Transverse colon (tissue), 4 donors: ENCODE data around the gene GNAL. TPM values are rescaled to one million over a fixed set of nuclear protein-coding genes. Genes with fewer than 3 reads are reported as not detected.

Source experiments
- DNase-seq: peaks from one replicate; pipeline ENCODE4 v3.0.0-alpha.2; 2019
- H3K27ac ChIP-seq, 4 donors: fragments of 200-600 bp; sonication (generic); 2 replicates each; pipeline ENCODE4 v1.5.1; 2016 to 2018; ENCODE audit warnings: inconsistent platforms in 4 of 4
- H3K27me3 ChIP-seq: fragments of 200-600 bp; sonication (generic); 2 replicates; pipeline ENCODE4 v1.5.1; 2017; ENCODE audit warnings: inconsistent platforms
- H3K36me3 ChIP-seq, 4 donors: fragments of 200-600 bp; sonication (generic); 2 replicates each; pipeline ENCODE4 v1.5.1; 2017 to 2019; ENCODE audit warnings: inconsistent platforms in 4 of 4
- H3K4me1 ChIP-seq, 4 donors: fragments of 200-600 bp; sonication (generic); 2 replicates each; pipeline ENCODE4 v1.5.1; 2017 to 2020; ENCODE audit warnings: inconsistent platforms in 4 of 4
- H3K4me3 ChIP-seq, 4 donors: fragments of 200-600 bp; sonication (generic); 1 replicate in 1 of 4; 2 replicates in 3 of 4; pipeline versions ENCODE4 v1.5.1 to v1.6.1; 2017 to 2019; ENCODE audit warnings: inconsistent platforms in 4 of 4
- H3K9me3 ChIP-seq, 2 donors: fragments of 200-600 bp; sonication (generic); 2 replicates each; pipeline ENCODE4 v1.5.1; 2017 to 2019; ENCODE audit warnings: inconsistent platforms in 2 of 2
- CTCF ChIP-seq, 5 experiments: fragments of 200-600 bp in 3 of 5; fragments of 450-650 bp in 2 of 5; sonication (generic) in 3 of 5; IDR thresholded peaks; 1 replicate in 2 of 5; 2 replicates in 3 of 5; pipeline ENCODE4 v1.5.1; 2016 to 2017; ENCODE audit warnings: antibody characterized with exemption in 5 of 5, inconsistent platforms in 3 of 5, mild to moderate bottlenecking in 2 of 5, moderate library complexity in 1 of 5
- EP300 ChIP-seq: sonication (generic); formaldehyde crosslinking; IDR thresholded peaks from one replicate; pipeline ENCODE4 v1.6.1; 2017; ENCODE audit warnings: antibody characterized with exemption, low read depth
- POLR2A ChIP-seq: fragments of 450-650 bp; IDR thresholded peaks from one replicate; pipeline ENCODE4 v1.6.1; 2016; ENCODE audit warnings: antibody characterized with exemption, mild to moderate bottlenecking, moderate library complexity
- POLR2AphosphoS5 ChIP-seq, 3 donors: sonication (generic); formaldehyde crosslinking; IDR thresholded peaks; one replicate each; pipeline ENCODE4 v1.6.1; 2016; ENCODE audit warnings: antibody characterized with exemption in 3 of 3
- WGBS, 2 donors: methylation state at CpG; one replicate each; pipeline ENCODE4 v1.1.5; 2018; ENCODE audit warnings: low coverage in 1 of 2; 5-methylcytosine and 5-hydroxymethylcytosine counted together
- in situ Hi-C, 4 donors: fragments of 200-750 bp; cut with MboI; loops; one replicate each; pipeline versions ENCODE4 v1.15.0 to v1.15.1; 2017; ENCODE audit warnings: low sequenced_read_pairs in 3 of 4, low pct_ligation_motif_present in 1 of 4, low pct_unique_long_range_greater_than_20kb in 1 of 4
- intact Hi-C: fragments of 100-400 bp; cut with DNase I; formaldehyde crosslinking; loops from one replicate; pipeline ENCODE4 v1.15.1; 2023; ENCODE audit warnings: low total_unique reads
- total RNA-seq, 4 donors: library from RNA; depleted of rRNA; stranded (reverse); fragments of >200 nt; gene quantifications; one replicate each; pipeline ENCODE4 v1.1.0, GENCODE V29; 2016

Gene GNAL
- total RNA-seq, 4 donors from 2014 or later, result 2.9 to 7.4 (median 7.2) TPM

- WGBS, 2 donors, result 96% methylated on average over 12 of the region's 12 CpGs; no CpG with 5 or more reads in 1 of the 2 donors
- Histone ChIP-seq H3K27me3 (no peaks in the 10 kb centered on the region), H3K4me3 (no peak overlapping the region), H3K4me1 (no peaks in the 10 kb centered on the region), H3K36me3 (no peaks in the 10 kb centered on the region), H3K27ac (no peak overlapping the region), H3K9me3 (no peaks in the 10 kb centered on the region)
- intact Hi-C loops, result no loop called here
- TF ChIP-seq POLR2A, result no peak
- TF ChIP-seq POLR2AphosphoS5 (IDR thresholded peaks at IDR 0.05), result no peak
- no peak for TF ChIP-seq CTCF (IDR thresholded peaks at IDR 0.05)
- in situ Hi-C loops, result no loop called here
- DNase-seq, result no peak
Measured at GRCh38 chr18:11865071-11865470, 176.0 kb downstream of the GNAL start.

DNA sequence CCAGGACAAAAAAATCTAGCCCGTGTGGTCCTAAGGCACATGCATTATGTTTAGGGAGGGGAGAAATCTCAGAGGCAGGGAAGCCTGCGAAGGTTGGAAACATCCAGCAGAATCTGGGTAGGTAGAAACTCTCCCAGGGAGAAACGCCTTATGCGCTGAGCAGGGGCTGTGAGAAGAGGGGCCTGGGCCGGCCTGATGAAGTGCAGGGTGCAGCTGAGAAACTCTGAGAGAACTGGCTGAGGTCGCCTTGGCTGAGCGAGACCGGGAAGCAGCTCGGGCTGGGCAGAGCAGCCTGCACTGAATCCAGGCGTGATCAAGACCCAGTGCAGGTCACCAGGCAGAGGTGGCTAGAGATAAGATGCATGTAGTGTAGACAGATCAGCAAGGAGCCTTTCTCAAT is 177.3 kb downstream of the GNAL start:
- DNase-seq, result no peak
- Histone ChIP-seq H3K36me3 (no peaks in the 10 kb centered on the region), H3K27ac (no peak overlapping the region), H3K4me1 (no peaks in the 10 kb centered on the region), H3K27me3 (no peaks in the 10 kb centered on the region), H3K9me3 (no peaks in the 10 kb centered on the region), H3K4me3 (no peak overlapping the region)
- intact Hi-C loops, result no loop called here
- TF ChIP-seq CTCF (IDR thresholded peaks at IDR 0.05) (no peak), POLR2A (no peak), POLR2AphosphoS5 (IDR thresholded peaks at IDR 0.05) (no peak), EP300 (no peak)
- in situ Hi-C loops, result no loop called here
- WGBS, 2 donors, result 64 to 88% methylated on average over 5 to 10 of the region's 10 CpGs

GRCh38 chr18:11866764-11867163 is 177.7 kb downstream of the GNAL start:
- TF ChIP-seq CTCF (IDR thresholded peaks at IDR 0.05), result no peak
- no peak for TF ChIP-seq POLR2A
- no peak for TF ChIP-seq EP300
- no peak for TF ChIP-seq POLR2AphosphoS5 (IDR thresholded peaks at IDR 0.05)
- Histone ChIP-seq H3K4me1 (no peaks in the 10 kb centered on the region), H3K9me3 (no peaks in the 10 kb centered on the region), H3K36me3 (no peaks in the 10 kb centered on the region), H3K27ac (no peak overlapping the region), H3K27me3 (no peaks in the 10 kb centered on the region), H3K4me3 (no peak overlapping the region)
- in situ Hi-C loops (no loop called here), intact Hi-C loops (no loop called here)
- DNase-seq, result no peak
- 79 to 81% methylated on average over 3 to 5 of the region's 5 CpGs for WGBS, 2 donors

DNA sequence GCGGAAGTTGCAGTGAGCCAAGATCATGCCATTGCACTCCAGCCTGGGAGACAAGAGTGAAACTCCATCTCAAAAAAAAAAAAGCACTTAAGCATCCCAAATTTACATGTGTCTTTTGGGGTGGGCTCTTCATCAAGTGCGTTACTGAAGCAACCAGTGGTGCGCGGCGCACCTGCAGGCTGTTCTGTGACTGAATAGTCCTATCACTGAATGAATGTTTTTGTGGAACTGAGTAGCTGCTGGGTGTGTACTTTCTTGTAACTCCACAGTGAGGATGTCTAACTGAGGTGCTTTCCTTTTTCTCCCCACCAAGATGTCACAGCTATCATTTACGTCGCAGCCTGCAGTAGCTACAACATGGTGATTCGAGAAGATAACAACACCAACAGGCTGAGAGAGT is 179.2 kb downstream of the GNAL start:
- Histone ChIP-seq H3K9me3 (no peaks in the 10 kb centered on the region), H3K27ac (no peak overlapping the region), H3K27me3 (no peaks in the 10 kb centered on the region), H3K4me3 (no peak overlapping the region), H3K36me3 (no peaks in the 10 kb centered on the region), H3K4me1 (no peaks in the 10 kb centered on the region)
- intact Hi-C loops (no loop called here), in situ Hi-C loops (no loop called here)
- DNase-seq, result no peak
- WGBS, 2 donors, result 90 to 92% methylated on average over 8 of the region's 8 CpGs
- TF ChIP-seq CTCF (IDR thresholded peaks at IDR 0.05), result no peak
- TF ChIP-seq EP300, result no peak
